NCI-H2107 (cell line): ENCODE measurements around the gene KDM4B.

Source experiments
- DNase-seq: peaks from one replicate; lab custom pipeline; 2025; lab: John Stamatoyannopoulos, UW

Gene KDM4B

DNA sequence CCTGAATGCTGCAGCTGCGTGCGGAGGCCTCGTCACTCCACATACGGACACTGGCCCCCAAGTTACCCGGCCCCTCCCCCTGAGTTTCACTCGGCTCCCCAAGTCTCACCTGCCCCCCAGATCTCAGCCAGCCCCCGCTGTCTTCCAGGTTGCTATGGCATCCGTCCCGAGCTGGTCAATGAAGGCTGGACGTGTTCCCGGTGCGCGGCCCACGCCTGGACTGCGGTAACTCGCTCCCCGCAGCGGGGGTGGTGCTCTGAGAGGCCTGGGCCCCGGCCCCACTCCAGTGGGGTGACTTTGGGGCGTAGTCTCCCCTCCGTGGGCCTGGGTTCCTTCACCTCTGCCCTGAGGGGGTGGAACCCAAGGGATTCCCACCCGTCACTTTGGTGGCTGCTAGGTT, 168.2 kb downstream of the KDM4B start:
- DNase-seq = no peak

DNA sequence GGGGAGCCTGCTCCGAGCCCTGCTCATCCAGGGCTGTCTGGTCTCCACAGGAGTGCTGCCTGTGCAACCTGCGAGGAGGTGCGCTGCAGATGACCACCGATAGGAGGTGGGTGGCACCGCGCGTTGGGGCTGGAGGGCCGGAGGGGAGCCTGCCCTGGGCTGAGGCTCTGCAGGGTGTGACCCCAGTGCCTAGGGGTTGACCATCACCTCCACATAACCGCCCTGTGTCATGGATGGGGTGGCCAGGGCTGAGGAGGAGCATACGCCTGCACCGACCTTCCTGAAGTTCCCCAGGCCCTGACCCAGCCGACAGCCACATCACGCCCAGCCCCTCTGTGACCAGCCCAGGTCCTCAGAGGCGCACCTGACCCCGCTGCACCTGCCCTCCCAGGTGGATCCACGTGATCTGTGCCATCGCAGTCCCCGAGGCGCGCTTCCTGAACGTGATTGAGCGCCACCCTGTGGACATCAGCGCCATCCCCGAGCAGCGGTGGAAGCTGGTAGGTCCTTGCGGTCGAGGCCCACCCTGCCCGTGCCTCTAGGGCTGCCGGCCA, 168.7 kb downstream of the KDM4B start:
- no peak for DNase-seq

- DNase-seq = no peak
Observed at GRCh38 chr19:5138606-5139582, 170.0 kb downstream of the KDM4B start.

DNA sequence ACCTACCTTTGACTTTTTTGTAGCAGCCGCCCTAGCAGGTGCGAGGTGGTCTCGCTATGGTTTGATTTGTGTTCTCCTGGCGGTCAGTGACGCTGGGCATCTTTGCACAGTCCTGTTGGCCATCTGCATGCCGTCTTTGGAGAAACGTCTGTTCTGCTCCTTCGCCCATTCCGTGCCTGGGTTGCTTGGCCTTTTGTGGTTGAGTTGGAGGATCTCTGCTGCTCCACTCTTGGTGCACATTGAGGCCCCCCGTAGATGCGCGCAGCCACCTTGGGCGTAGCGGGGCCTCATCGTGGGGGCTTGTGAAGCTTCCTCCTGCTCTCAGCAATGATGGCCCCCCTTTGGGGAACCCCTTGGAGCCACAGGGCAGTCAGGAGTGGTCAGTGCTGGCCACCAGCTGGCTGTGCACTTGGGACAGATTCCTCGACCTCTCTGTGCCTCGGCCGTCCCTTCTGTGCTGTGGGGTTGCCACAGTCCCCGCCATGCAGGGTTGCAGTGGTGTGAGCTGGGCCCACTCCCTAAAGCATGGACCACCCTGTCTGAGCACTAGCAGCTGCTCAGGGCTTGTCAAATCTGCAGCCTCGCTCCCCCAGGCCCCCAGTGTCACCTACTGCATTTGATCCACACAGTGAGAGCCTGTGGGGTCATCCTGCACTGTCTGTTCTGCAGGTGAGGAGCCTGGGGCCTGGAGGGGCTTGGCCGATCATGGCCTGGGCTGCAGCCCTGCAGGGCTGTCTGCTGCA, 170.8 kb downstream of the KDM4B start:
- DNase-seq = no peak

DNA sequence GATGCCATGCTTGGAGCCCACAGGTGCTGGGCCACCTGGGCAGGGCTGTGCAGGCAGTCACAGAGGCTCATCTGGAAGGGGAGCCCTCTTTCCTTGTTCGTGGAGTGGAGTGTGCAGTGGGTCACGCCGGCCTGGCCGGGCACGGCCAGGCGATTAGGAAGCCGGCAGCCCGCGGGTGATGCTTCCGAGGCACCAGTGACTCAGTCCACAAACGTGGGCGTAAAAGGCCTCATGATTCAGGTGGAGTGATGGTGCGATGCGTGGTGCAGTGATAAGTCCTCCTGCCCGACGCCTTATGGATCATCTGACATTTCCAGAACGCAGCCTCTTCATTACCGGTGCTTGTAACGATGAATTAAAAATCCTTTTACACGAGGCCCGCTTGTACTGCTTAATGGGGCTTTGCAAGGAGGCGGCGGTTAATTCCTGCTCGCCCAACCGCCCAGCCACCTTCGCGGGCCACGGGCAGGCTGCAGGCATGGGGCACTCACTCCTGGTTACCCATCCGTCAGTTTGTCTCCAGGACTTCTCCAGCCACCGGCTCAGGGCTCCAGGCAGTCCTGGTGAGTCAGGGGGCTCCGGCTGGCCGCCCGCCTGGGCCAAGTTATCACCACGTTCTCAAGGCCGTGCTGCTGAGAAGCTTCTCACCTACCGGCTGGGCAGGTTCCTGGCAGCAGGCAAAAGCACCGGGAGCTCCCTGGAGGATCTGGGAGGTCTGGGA, 172.4 kb downstream of the KDM4B start:
- no peak for DNase-seq

- no peak for DNase-seq
Observed at GRCh38 chr19:5141850-5142724, 173.2 kb downstream of the KDM4B start.

GRCh38 chr19:5142725-5143097, 173.8 kb downstream of the KDM4B start:
- DNase-seq = no peak

DNA sequence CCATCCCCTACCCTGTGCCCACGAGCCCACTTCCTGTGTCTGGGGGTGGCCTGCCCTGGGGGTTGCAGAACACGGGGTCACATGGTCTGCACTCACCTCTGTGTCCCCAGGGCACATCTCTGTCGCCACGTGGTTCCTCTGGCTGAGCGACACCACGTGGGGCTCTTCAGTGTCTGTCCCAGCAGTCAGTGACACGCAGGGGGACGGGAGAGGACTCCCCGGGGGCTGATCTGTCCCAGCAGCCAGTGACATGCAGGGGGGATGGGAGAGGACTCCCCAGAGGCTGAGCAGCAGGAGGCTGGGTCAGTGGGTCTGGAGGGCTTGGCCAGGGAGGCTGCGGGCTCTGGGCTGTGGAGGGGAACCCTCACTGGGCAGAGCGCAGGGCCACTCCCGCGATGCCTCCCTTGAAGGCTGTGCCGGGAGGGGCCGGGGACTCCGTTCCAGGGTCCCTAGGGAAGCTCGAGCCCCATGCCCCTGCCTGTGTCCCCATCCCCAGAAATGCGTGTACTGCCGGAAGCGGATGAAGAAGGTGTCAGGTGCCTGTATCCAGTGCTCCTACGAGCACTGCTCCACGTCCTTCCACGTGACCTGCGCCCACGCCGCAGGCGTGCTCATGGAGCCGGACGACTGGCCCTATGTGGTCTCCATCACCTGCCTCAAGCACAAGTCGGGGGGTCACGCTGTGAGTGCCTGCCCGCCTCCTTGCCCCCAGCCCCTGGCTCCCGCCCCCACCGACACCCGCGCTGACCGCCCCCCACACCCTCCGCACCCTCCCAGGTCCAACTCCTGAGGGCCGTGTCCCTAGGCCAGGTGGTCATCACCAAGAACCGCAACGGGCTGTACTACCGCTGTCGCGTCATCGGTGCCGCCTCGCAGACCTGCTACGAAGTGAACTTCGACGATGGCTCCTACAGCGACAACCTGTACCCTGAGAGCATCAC, 174.8 kb downstream of the KDM4B start:
- DNase-seq = no peak

DNA sequence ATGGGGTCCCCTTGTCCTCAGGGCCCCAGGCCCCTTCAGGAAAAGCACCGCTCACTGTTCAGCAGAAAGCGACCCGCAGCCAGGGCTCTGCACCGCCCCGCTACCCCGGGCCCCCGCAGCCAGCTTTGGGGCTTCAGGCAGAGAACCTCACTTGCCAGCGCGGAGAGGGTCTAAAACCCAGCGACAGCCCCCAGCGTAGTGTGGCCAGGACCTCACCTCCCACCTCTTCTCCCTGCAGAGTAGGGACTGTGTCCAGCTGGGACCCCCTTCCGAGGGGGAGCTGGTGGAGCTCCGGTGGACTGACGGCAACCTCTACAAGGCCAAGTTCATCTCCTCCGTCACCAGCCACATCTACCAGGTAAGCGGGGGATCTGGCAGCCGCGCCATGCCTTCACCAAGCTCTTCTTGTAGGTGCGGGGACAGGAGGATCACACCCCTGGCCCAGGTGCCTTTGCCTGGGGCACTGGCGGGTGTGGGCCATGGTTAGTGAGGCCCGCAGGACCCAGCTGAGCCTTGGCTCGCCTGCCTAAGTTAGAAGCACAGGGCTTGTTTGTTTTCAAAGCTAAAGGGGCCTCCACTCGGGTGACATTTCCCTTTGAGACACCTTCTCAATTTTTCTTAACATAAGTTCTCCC, 175.7 kb downstream of the KDM4B start:
- DNase-seq = no peak

- DNase-seq = no peak
Observed at GRCh38 chr19:5145521-5146511, 176.9 kb downstream of the KDM4B start.

GRCh38 chr19:5147074-5147977, 178.4 kb downstream of the KDM4B start:
- DNase-seq = no peak

DNA sequence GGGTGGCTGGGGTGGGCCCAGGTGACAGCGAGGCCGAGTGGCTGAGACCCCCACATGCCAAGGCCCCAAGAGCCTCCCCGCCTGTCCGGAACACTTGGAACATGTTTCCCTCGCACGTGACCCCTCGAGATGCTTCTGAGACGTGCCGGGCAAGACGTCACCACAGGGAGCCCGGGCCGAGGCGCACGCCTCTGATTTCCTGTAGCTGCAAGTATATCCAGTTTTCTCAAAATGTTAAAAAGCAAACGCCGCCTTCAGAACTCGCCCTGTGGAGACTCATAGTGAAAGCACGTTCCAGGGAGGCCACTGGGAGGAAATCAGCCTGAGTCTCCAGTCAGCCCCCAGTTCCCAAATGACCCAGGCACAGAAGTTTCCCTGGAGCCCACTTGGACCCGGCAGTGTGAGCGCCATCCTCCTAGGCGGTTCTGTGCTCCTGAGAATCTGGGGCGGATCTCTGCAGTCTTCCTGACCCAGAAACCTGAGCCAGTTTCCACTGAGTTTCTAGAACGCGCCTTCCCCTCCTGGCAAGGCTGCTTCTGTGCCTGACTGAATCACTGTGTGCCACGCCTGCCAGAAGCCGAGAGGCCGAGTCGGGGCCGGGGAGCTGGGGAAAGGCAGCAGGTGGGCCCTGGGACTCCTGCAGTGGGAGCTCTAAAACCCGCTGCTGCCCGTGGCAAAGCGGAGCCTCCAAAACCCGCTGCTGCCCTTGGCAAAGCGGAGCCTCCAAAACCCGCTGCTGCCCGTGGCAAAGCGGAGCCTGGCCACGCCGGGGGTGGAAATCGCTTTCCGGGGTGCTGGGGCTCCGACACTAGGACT, 179.3 kb downstream of the KDM4B start:
- no peak for DNase-seq

GRCh38 chr19:5148794-5149190, 179.9 kb downstream of the KDM4B start:
- DNase-seq = no peak

DNA sequence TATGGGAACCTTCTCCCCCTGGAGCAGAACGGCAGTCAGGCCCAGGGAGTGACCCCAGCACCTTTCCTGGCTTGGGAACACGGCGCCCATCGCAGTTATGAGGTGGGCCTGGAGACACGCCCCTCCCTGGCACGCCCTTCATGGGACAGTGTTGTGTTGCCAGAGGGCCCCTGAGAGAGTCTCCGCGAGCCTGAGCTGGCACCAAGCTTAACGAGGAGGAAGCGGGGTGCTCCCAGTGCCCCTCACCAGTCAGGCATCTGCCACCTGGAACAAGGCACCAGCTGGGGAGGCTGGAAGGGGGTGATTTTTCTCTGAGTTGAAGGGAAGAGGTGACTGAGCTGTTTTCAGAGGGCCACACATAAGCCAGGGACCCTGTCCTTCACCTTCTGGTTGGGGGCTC, 180.6 kb downstream of the KDM4B start:
- no peak for DNase-seq

DNA sequence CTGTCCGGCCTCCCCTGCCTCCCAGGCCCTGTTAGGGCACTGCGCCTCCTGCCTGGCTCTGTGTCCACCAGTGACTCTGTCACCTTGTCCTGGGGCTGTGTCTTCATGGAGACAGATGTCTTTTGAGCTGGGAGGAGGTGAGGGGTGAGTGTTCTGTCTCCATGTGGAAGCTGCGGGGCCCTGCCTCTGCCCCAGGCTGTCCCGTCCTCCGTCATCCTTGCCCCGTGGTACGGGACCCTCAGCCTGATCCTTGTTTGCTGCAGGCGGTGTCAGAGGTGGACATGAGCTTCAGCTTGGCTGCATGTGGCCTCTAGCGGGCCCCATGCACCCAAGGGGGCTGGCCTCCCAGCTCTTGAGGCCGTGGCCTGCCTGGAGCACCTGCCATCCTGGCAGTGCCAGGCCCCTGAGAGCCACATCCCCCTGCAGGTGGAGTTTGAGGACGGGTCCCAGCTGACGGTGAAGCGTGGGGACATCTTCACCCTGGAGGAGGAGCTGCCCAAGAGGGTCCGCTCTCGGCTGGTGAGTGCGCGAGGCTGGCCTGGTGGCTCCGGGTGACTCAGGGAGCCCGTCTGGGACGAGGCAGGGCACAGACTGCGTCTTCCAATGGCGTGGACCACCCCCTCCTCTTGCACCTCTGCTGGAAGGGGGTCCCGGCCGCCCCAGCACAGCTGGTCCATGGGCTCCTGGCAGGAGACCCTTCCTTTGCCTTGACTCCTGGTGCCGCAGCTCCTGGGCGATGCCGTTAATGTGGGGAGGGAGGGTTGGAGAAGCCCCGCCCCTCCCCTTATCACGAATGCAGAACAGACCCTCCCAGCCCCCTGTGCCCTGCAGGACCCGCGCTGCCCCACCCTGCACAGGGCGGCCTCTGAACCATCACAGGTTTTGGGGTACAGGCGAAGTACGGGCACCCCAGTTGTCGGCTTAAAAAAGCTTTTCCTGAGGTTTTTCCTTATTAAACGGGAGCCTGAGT, 181.3 kb downstream of the KDM4B start:
- DNase-seq = no peak
